Subcutaneous abdominal adipose tissue (tissue), 5 donors: ENCODE data around the gene ZNF276.
"Not testable (repeated sequence)": the region's sequence is repeated elsewhere in the genome, so short reads cannot be mapped to it uniquely, and the experiment has no call there.

Experiments used
- H3K27ac ChIP-seq: one replicate; pipeline ENCODE4 v1.7.0; 2013; ENCODE audit warnings: low read depth, mild to moderate bottlenecking, inconsistent platforms, low read length, moderate library complexity
- H3K27me3 ChIP-seq, 5 donors: one replicate each; pipeline ENCODE4 v1.7.0; 2013; ENCODE audit warnings: low read length in 5 of 5, inconsistent platforms in 1 of 5; ENCODE audit not compliant: control insufficient read depth in 5 of 5, insufficient read depth in 4 of 5
- H3K36me3 ChIP-seq, 5 donors: one replicate each; pipeline ENCODE4 v1.7.0; 2013; ENCODE audit warnings: low read length in 5 of 5; ENCODE audit not compliant: control insufficient read depth in 5 of 5, insufficient read depth in 5 of 5
- H3K4me1 ChIP-seq, 5 donors: one replicate each; pipeline ENCODE4 v1.7.0; 2013; ENCODE audit warnings: low read length in 5 of 5, mild to moderate bottlenecking in 3 of 5, moderate library complexity in 1 of 5; ENCODE audit not compliant: control insufficient read depth in 5 of 5, insufficient read depth in 5 of 5
- H3K4me3 ChIP-seq, 5 donors: one replicate each; pipeline ENCODE4 v1.7.0; 2013; ENCODE audit warnings: low read length in 5 of 5, low read depth in 1 of 5
- H3K9ac ChIP-seq, 5 donors: one replicate each; pipeline ENCODE4 v1.7.0; 2013; ENCODE audit warnings: low read length in 5 of 5, mild to moderate bottlenecking in 4 of 5, moderate library complexity in 3 of 5
- H3K9me3 ChIP-seq, 5 donors: one replicate each; pipeline ENCODE4 v1.7.0; 2013; ENCODE audit warnings: low read length in 5 of 5; ENCODE audit not compliant: control insufficient read depth in 5 of 5
- donor health status: healthy.
- donor health status: healthy.
- donor health status: healthy.
- donor health status: healthy.
- donor health status: healthy.

Gene ZNF276

GRCh38 chr16:89689621-89690020, 31.7 kb upstream of the ZNF276 start:
- peaks cover 0 to 42% (median 38%) of the 10 kb centered on the region in 5 donors for H3K36me3 ChIP-seq

GRCh38 chr16:89690392-89690901, 30.9 kb upstream of the ZNF276 start:
- Histone ChIP-seq H3K36me3 (peaks cover 0 to 48% (median 45%) of the 10 kb centered on the region in 5 donors), H3K27me3 (no peaks in the 10 kb centered on the region), H3K9me3 (no peaks in the 10 kb centered on the region), H3K9ac (no peak overlapping the region), H3K4me3 (no peak overlapping the region), H3K4me1 (peaks cover 0 to 13% (median 10%) of the 10 kb centered on the region in 5 donors), H3K27ac (no peak overlapping the region)

More at GRCh38 chr16:89689621-89690020, 31.7 kb upstream of the ZNF276 start:
- not testable (repeated sequence) for H3K27me3 ChIP-seq, H3K27ac ChIP-seq, H3K9ac ChIP-seq, H3K9me3 ChIP-seq, H3K4me3 ChIP-seq
- peaks cover 0 to 13% (median 10%) of the 10 kb centered on the region in 5 donors for H3K4me1 ChIP-seq

GRCh38 chr16:89691231-89691985, 29.9 kb upstream of the ZNF276 start:
- Histone ChIP-seq H3K9me3 (no peaks in the 10 kb centered on the region), H3K4me1 (peaks cover 0 to 10% (median 10%) of the 10 kb centered on the region in 5 donors), H3K9ac (no peak overlapping the region), H3K4me3 (no peak overlapping the region), H3K27me3 (no peaks in the 10 kb centered on the region), H3K36me3 (peaks cover 0 to 54% (median 52%) of the 10 kb centered on the region in 5 donors), H3K27ac (no peak overlapping the region)

GRCh38 chr16:89691986-89692569, 29.3 kb upstream of the ZNF276 start:
- peaks cover 0 to 59% (median 52%) of the 10 kb centered on the region in 5 donors for H3K36me3 ChIP-seq
- no peak overlapping the region for H3K9ac ChIP-seq
- H3K27me3 ChIP-seq: no peaks in the 10 kb centered on the region
- no peak overlapping the region for H3K4me3 ChIP-seq
- H3K9me3 ChIP-seq: no peaks in the 10 kb centered on the region
- H3K4me1 ChIP-seq: peaks cover 0 to 8% (median 8%) of the 10 kb centered on the region in 5 donors
- no peak overlapping the region for H3K27ac ChIP-seq

- Histone ChIP-seq H3K36me3 (peaks cover 0 to 70% (median 54%) of the 10 kb centered on the region in 5 donors), H3K9ac (no peak overlapping the region), H3K4me3 (no peak overlapping the region), H3K4me1 (no peaks in the 10 kb centered on the region), H3K9me3 (no peaks in the 10 kb centered on the region), H3K27ac (no peak overlapping the region), H3K27me3 (no peaks in the 10 kb centered on the region)
Observed at GRCh38 chr16:89693289-89693731, 28.0 kb upstream of the ZNF276 start.

- Histone ChIP-seq H3K9me3 (no peaks in the 10 kb centered on the region), H3K9ac (no peak overlapping the region), H3K27me3 (no peaks in the 10 kb centered on the region), H3K4me1 (no peaks in the 10 kb centered on the region), H3K27ac (no peak overlapping the region), H3K36me3 (peaks cover 0 to 70% (median 52%) of the 10 kb centered on the region in 5 donors), H3K4me3 (no peak overlapping the region)
Observed at GRCh38 chr16:89693931-89694783, 27.2 kb upstream of the ZNF276 start.

- not testable (repeated sequence) for H3K9me3 ChIP-seq, H3K4me1 ChIP-seq, H3K27ac ChIP-seq, H3K9ac ChIP-seq, H3K27me3 ChIP-seq, H3K4me3 ChIP-seq
- peaks cover 0 to 70% (median 50%) of the 10 kb centered on the region in 5 donors for H3K36me3 ChIP-seq
Observed at GRCh38 chr16:89694784-89695085, 26.6 kb upstream of the ZNF276 start.

GRCh38 chr16:89695086-89695874, 26.1 kb upstream of the ZNF276 start:
- Histone ChIP-seq H3K9ac (no peak overlapping the region), H3K4me1 (peaks cover under 1 to 7% (median 7%) of the 10 kb centered on the region in 5 donors), H3K36me3 (peaks cover 0 to 68% (median 49%) of the 10 kb centered on the region in 5 donors), H3K4me3 (no peak overlapping the region), H3K9me3 (no peaks in the 10 kb centered on the region), H3K27me3 (no peaks in the 10 kb centered on the region), H3K27ac (no peak overlapping the region)

- Histone ChIP-seq H3K36me3 (peaks cover 0 to 63% (median 44%) of the 10 kb centered on the region in 5 donors), H3K9me3 (no peaks in the 10 kb centered on the region), H3K4me3 (no peak overlapping the region), H3K27ac (no peak overlapping the region), H3K9ac (no peak overlapping the region), H3K27me3 (no peaks in the 10 kb centered on the region), H3K4me1 (peaks cover 3 to 15% (median 15%) of the 10 kb centered on the region in 5 donors)
Observed at GRCh38 chr16:89695875-89696669, 25.3 kb upstream of the ZNF276 start.
